Nephron (organoid): ENCODE results near the gene WDR7.

Experiments
- H3K27ac Mint-ChIP-seq, 3 experiments: 2 replicates each; pipeline ENCODE4 v1.8.0; 2020; ENCODE audit warnings: mixed read lengths in 3 of 3, mild to moderate bottlenecking in 2 of 3, moderate library complexity in 1 of 3
- H3K27me3 Mint-ChIP-seq: 2 replicates; pipeline ENCODE4 v1.8.0; 2021; ENCODE audit warnings: low read depth, mild to moderate bottlenecking, moderate library complexity, mixed read lengths
- H3K36me3 Mint-ChIP-seq: 2 replicates; pipeline ENCODE4 v1.8.0; 2020; ENCODE audit warnings: low read depth, mixed read lengths
- H3K4me1 Mint-ChIP-seq: 2 replicates; pipeline ENCODE4 v1.8.0; 2020; ENCODE audit warnings: mixed read lengths
- H3K4me3 Mint-ChIP-seq, 3 experiments: 2 replicates each; pipeline ENCODE4 v1.8.0; 2020; ENCODE audit warnings: mild to moderate bottlenecking in 3 of 3, mixed read lengths in 3 of 3, moderate library complexity in 2 of 3
- H3K9me3 Mint-ChIP-seq: 2 replicates; pipeline ENCODE4 v1.8.0; 2020; ENCODE audit warnings: mixed read lengths
- TF ChIP-seq, protein P1 (sequence below), 3 experiments: fragments of 200-600 bp; sonication (generic); IDR thresholded peaks; one replicate each; pipeline ENCODE4 v1.5.0; 2021; ENCODE audit warnings: antibody characterized with exemption in 3 of 3; ENCODE audit not compliant: unreplicated experiment in 3 of 3

The WDR7 gene

DNA sequence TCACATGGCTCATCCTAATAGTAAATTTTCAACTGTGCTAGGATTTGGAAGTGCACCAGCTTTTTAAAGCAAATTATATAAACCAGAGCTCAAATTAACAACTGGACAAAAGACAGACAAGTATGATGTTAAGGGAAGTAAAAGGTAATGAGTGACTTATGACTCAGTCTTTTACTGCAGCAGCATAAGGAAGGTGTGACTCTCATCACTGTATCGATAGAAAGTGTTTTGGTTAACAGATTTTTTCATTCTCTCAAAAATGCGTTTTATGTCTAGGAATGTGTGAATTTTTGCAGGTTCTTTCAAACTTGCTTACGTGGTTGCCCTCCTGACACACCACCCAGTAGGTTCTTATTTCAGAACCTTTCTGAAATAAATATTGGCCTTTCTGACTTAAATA lies 251.5 kb downstream of the WDR7 start:
- Mint-ChIP-seq H3K27ac (no peak overlapping the region), H3K9me3 (no peaks in the 10 kb centered on the region), H3K4me3 (no peak overlapping the region), H3K36me3 (no peaks in the 10 kb centered on the region), H3K4me1 (no peaks in the 10 kb centered on the region), H3K27me3 (no peaks in the 10 kb centered on the region)
- TF ChIP-seq, protein P1, sequence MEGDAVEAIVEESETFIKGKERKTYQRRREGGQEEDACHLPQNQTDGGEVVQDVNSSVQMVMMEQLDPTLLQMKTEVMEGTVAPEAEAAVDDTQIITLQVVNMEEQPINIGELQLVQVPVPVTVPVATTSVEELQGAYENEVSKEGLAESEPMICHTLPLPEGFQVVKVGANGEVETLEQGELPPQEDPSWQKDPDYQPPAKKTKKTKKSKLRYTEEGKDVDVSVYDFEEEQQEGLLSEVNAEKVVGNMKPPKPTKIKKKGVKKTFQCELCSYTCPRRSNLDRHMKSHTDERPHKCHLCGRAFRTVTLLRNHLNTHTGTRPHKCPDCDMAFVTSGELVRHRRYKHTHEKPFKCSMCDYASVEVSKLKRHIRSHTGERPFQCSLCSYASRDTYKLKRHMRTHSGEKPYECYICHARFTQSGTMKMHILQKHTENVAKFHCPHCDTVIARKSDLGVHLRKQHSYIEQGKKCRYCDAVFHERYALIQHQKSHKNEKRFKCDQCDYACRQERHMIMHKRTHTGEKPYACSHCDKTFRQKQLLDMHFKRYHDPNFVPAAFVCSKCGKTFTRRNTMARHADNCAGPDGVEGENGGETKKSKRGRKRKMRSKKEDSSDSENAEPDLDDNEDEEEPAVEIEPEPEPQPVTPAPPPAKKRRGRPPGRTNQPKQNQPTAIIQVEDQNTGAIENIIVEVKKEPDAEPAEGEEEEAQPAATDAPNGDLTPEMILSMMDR (IDR thresholded peaks at IDR 0.05; ENCODE audit: unreplicated experiment in 3 of 3), result no peak

DNA sequence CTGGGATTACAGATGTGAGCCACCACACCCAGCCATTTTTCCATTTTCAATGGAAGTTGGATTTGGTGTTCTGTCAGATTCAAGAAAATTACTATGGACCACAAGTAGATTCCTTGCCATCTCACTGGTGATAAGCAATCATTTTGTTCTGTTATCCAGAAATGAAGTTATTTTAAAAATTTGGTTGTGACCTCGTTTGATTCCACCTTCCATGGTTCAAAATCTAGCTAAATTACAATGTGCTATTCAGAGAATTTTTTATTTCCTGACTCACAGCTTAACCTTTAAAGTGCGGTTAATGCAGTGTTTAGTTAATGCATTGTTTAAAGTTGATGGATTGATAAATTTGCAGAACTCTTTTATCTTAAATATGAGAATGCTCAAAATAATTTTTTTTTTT lies 252.5 kb downstream of the WDR7 start:
- Mint-ChIP-seq H3K27me3 (no peaks in the 10 kb centered on the region), H3K4me1 (no peaks in the 10 kb centered on the region), H3K36me3 (no peaks in the 10 kb centered on the region), H3K4me3 (no peak overlapping the region), H3K9me3 (no peaks in the 10 kb centered on the region), H3K27ac (no peak overlapping the region)
- TF ChIP-seq, protein P1 (IDR thresholded peaks at IDR 0.05; ENCODE audit: unreplicated experiment in 3 of 3), result no peak

DNA sequence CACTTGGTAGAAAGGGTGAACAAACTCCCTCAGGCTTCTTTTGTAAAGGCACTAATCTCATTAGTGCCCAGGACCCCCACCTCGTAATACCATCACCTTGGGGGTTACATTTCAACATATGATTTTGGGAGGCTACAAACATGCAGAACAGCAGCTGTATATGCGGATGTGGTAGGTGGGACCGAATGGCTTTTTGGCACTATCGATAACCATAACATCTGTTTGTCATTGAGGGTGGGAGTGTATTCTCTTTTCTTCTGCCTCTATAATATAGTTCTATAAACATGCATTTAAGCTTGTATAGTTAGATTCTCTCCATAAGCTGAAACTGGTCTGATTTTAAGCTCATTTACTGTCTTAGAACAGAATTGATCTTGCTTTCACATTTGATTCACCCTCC lies 256.6 kb downstream of the WDR7 start:
- Mint-ChIP-seq H3K36me3 (no peaks in the 10 kb centered on the region), H3K9me3 (no peaks in the 10 kb centered on the region), H3K27ac (no peak overlapping the region), H3K4me3 (no peak overlapping the region), H3K4me1 (no peaks in the 10 kb centered on the region), H3K27me3 (no peaks in the 10 kb centered on the region)
- TF ChIP-seq, protein P1 (IDR thresholded peaks at IDR 0.05; ENCODE audit: unreplicated experiment in 3 of 3), result no peak

DNA sequence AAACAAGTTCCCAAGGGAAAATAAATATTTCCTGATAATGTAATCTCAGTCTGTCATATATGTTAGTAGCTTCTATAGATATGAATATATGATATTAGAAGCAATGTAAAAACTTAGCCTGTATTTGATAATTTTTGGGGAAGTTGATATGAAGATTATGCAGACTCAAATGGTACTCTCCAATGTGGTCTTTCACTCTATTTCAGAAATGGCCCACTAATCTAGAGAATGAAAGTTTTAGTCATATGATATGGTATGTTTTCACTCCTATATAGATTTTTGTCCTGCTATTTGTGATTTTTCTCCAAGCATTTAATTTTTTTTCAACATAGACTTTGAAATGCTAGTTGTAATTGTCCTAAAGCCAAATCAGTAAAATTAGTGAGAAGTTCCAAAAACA lies 259.1 kb downstream of the WDR7 start:
- TF ChIP-seq, protein P1 (IDR thresholded peaks at IDR 0.05; ENCODE audit: unreplicated experiment in 3 of 3), result no peak
- Mint-ChIP-seq H3K36me3 (no peaks in the 10 kb centered on the region), H3K4me1 (no peaks in the 10 kb centered on the region), H3K27me3 (no peaks in the 10 kb centered on the region), H3K27ac (no peak overlapping the region), H3K9me3 (no peaks in the 10 kb centered on the region), H3K4me3 (no peak overlapping the region)

DNA sequence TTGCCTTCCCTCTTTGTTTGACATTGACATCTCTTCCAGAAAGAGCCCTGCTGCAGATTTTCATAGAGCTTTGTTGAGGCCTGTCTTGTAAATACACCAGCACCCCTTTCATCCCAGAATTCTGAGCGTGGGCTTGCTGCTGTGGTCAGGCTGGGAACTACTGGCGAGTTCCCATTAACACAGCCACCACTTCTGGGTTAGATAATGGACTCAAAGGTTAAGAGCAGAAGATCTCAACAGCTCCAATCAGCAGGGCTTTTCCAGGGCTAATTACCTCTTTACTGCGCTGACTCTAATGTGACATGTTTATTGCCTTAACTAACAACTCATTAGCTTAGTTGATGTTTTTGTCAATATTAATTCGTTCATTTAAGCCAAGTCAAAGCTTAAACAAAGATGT lies 259.8 kb downstream of the WDR7 start:
- Mint-ChIP-seq H3K27ac (no peak overlapping the region), H3K36me3 (no peaks in the 10 kb centered on the region), H3K27me3 (no peaks in the 10 kb centered on the region)

DNA sequence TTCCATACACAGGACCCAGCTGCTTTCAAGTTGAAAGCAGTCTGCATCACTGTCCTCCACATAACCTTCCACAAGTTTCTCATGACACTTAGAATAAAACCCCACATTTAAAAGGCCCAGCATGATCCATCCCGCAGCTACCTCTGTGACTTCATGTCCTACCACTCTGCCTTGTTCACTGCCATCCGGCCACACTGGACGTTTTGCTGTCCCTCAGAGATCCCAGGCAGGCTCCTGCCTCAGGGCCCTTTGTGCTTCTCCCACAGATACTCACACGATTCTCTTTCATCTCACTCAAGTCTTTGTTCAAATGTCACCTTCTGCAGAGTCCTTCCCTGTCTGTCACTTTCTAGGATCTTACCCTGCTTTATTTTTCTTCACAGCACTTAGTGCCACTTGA lies 262.8 kb downstream of the WDR7 start:
- no peak overlapping the region for H3K27ac Mint-ChIP-seq
- no peaks in the 10 kb centered on the region for H3K9me3 Mint-ChIP-seq
- TF ChIP-seq, protein P1 (IDR thresholded peaks at IDR 0.05; ENCODE audit: unreplicated experiment in 3 of 3), result no peak
- H3K4me3 Mint-ChIP-seq, result no peak overlapping the region
- H3K4me1 Mint-ChIP-seq, result no peaks in the 10 kb centered on the region
- H3K36me3 Mint-ChIP-seq, result no peaks in the 10 kb centered on the region
- no peaks in the 10 kb centered on the region for H3K27me3 Mint-ChIP-seq

More for the DNA sequence above, 259.8 kb downstream of the WDR7 start:
- Mint-ChIP-seq H3K4me3 (no peak overlapping the region), H3K4me1 (no peaks in the 10 kb centered on the region), H3K9me3 (no peaks in the 10 kb centered on the region)
- TF ChIP-seq, protein P1 (IDR thresholded peaks at IDR 0.05; ENCODE audit: unreplicated experiment in 3 of 3), result no peak
